OCI-LY1 (cell line): ENCODE results near the gene SMIM13.

ENCODE experiments used
- CTCF ChIP-seq: fragments of 200-600 bp; sonication (generic), shearing (Covaris generic); IDR thresholded peaks from 2 replicates; pipeline ENCODE4 v1.5.1; 2017; ENCODE audit warnings: mild to moderate bottlenecking, antibody characterized with exemption, low read length, moderate library complexity, mixed read lengths
- EZH2 ChIP-seq: fragments of 200-600 bp; sonication (generic), shearing (Covaris generic); IDR thresholded peaks from 2 replicates; pipeline ENCODE4 v1.8.0; 2017; ENCODE audit warnings: borderline replicate concordance, mixed run types, mild to moderate bottlenecking, antibody characterized with exemption, low read length, moderate library complexity, mixed read lengths

DNA sequence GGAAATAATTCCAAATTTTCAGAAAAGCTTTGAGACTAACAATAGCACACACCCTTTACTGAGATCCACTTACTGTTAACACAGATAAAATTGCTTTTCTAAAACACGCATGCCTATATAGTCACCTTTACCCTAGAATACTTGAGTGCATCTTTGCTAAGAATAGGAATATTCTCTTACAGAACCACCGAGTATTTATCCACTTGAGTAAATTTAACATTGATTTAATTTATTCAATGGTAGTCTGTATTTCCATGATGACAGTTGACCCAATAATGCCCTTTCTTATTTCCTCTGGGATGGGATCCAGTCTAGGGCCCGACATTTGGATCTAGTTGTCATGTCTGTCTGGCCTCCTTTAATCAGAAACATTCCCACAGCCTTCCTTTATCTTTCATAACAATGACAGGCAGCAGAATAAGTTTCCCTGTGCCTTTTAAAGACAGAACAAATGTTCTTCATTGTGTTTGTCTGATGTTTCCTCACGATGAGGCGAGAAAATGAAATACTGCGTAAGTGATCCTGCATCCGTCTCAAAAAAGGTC lies 74.5 kb downstream of the SMIM13 start:
- no peak for TF ChIP-seq CTCF
- TF ChIP-seq EZH2 = no peak
